ENCODE results near the gene DPH3. TPM values are rescaled to one million over a fixed set of nuclear protein-coding genes. Genes with fewer than 3 reads are reported as not detected.

The DPH3 gene
- total RNA-seq, 2 experiments from 2014 or later, result 10.5 to 12.8 TPM

DNA sequence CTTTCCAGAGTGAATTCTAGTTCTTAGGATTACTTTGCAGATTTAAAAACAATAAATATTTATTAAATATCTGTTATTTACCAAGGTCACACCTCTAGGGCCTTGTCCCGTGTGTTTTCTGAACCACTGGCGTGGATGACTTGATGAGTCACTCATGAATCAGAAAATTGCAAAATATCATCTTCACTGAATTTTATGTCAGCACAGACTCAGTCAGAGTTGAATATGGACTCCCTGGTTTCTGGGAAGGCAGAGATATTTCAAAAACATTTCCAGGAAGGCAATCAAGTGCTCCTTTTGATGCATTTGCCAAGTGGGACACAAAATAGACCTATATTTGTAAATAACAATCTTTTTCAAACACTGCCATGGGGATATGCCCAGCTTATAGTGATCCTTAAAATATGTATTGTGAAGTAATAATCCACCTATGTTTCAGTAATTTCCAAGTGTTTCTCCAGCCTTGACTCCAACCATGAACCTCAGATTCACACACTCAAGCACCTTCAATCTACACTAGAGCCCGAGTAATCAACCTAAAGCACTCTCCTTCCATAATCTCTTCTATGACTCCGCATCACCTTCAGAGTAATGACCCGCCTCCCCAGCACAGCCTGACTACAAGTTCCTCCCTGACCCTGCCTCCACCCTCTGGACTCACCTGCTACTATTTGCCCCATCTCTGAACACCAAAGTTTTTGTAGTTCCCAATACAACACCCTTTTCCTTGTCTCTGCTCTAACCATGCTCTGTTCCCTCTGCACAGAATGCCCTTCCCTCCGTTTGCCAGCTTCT, 24.3 kb downstream of the DPH3 start:
- CTCF ChIA-PET, result no interaction called here

DNA sequence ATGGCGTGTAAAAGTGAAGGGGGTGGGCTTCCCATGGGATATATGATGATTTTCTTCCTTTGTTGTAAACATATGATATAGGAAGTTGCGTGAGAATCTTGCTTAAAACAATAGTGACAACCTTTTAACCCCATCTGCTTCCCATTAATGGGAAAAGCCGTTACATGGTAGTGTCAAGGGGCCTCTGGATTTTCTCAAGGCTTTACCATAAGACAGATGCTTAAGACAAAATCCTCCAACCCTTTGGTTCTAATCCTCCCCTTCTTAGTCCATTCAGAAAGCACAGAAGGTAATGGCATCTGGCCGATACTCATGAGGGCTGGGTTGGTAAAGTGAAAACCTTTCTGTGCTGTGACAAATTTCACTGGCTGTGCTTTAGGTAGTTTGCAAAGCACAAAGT, 25.0 kb downstream of the DPH3 start:
- no peaks in the 10 kb centered on the region for H3K36me3 ChIP-seq (ENCODE audit: insufficient read depth, low read length)
- Mint-ChIP-seq H3K4me1 (ENCODE audit: low read depth) (no peaks in the 10 kb centered on the region), H3K4me3 (no peak overlapping the region), H3K36me3 (ENCODE audit: low read depth) (no peaks in the 10 kb centered on the region), H3K9me3 (no peaks in the 10 kb centered on the region), H3K27me3 (no peaks in the 10 kb centered on the region), H3K27ac (no peak overlapping the region)
- H3K4me3 ChIP-seq (ENCODE audit: low read length), result no peak overlapping the region
- TF ChIP-seq CTCF (IDR thresholded peaks at IDR 0.05), result no peak
- ATAC-seq (ENCODE audit: poor library complexity), result no peak
- intact Hi-C loops (cut with DNase I, micrococcal nuclease), result no loop called here
- H3K27me3 ChIP-seq (ENCODE audit: control insufficient read depth in 1 of 2, insufficient read depth in 2 of 2, low read length in 2 of 2), result no peaks in the 10 kb centered on the region
- no peaks in the 10 kb centered on the region for H3K4me1 ChIP-seq (ENCODE audit: insufficient read depth, low read length)
- H3K9me3 ChIP-seq (ENCODE audit: control insufficient read depth in 1 of 2, insufficient read depth in 1 of 2, low read length in 2 of 2), result no peaks in the 10 kb centered on the region
- POLR2A ChIA-PET, result no interaction called here
- CTCF ChIA-PET, result no interaction called here
- no peak overlapping the region for H3K27ac ChIP-seq (ENCODE audit: low read depth in 1 of 2, low read length in 2 of 2)
- no peak for DNase-seq

More for the DNA sequence above, 24.3 kb downstream of the DPH3 start:
- Mint-ChIP-seq H3K4me3 (no peak overlapping the region), H3K4me1 (ENCODE audit: low read depth) (no peaks in the 10 kb centered on the region), H3K36me3 (ENCODE audit: low read depth) (no peaks in the 10 kb centered on the region), H3K27ac (no peak overlapping the region), H3K9me3 (no peaks in the 10 kb centered on the region), H3K27me3 (no peaks in the 10 kb centered on the region)
- no peak for ATAC-seq (ENCODE audit: poor library complexity)
- no peaks in the 10 kb centered on the region for H3K4me1 ChIP-seq (ENCODE audit: insufficient read depth, low read length)
- H3K27me3 ChIP-seq (ENCODE audit: control insufficient read depth in 1 of 2, insufficient read depth in 2 of 2, low read length in 2 of 2), result no peaks in the 10 kb centered on the region
- intact Hi-C loops (cut with DNase I, micrococcal nuclease), result no loop called here
- H3K36me3 ChIP-seq (ENCODE audit: insufficient read depth, low read length), result no peaks in the 10 kb centered on the region
- TF ChIP-seq CTCF (IDR thresholded peaks at IDR 0.05), result no peak
- DNase-seq, result peak in 1 of 14 experiments; percentile 17
- POLR2A ChIA-PET, result no interaction called here
- H3K9me3 ChIP-seq (ENCODE audit: control insufficient read depth in 1 of 2, insufficient read depth in 1 of 2, low read length in 2 of 2), result no peaks in the 10 kb centered on the region
- no peak overlapping the region for H3K4me3 ChIP-seq (ENCODE audit: low read length)
- no peak overlapping the region for H3K27ac ChIP-seq (ENCODE audit: low read depth in 1 of 2, low read length in 2 of 2)

DNA sequence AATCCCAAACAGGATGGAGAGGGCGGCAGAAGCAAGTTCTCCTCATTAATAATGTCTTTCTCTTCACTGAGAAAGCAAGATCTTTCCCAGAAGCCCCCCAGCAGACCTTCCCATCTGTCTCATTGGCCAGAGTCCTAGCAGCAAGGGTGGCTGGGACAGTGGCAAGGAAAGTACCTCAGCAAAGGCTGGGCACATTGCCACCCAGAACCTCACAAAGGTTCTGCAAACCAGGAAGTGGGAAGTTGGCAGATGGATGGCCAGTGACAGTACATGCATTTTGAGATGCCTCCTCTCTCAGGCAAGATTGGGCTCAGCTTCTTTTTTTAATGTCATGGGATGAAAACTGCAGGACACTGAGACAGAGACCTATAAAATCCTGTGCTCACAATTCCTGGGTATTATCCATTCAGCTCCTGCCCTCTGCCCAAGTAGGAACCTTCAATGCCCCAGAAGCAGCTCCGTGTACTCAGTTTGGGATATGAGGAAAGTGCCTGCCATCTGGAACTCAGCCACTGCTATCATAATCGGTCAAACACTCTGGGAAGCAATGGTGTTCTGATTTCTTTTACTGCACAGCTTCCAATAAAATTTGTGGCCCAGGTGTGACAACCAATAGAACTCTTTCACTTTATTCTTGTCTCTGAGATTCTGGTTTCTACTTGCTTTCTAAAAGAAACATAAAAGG, 25.5 kb downstream of the DPH3 start:
- DNase-seq, result no peak
- ATAC-seq (ENCODE audit: poor library complexity), result no peak
- H3K36me3 Mint-ChIP-seq (ENCODE audit: low read depth), result no peaks in the 10 kb centered on the region
- no peak overlapping the region for H3K4me3 Mint-ChIP-seq
- no peak for TF ChIP-seq CTCF (IDR thresholded peaks at IDR 0.05)
- no peak overlapping the region for H3K4me3 ChIP-seq (ENCODE audit: low read length)
- POLR2A ChIA-PET, result no interaction called here
- CTCF ChIA-PET, result no interaction called here
- H3K4me1 Mint-ChIP-seq (ENCODE audit: low read depth), result no peaks in the 10 kb centered on the region
- H3K27ac Mint-ChIP-seq, result no peak overlapping the region
- no peaks in the 10 kb centered on the region for H3K4me1 ChIP-seq (ENCODE audit: insufficient read depth, low read length)
- no peaks in the 10 kb centered on the region for H3K27me3 Mint-ChIP-seq
- no peaks in the 10 kb centered on the region for H3K9me3 Mint-ChIP-seq
- no peaks in the 10 kb centered on the region for H3K9me3 ChIP-seq (ENCODE audit: control insufficient read depth in 1 of 2, insufficient read depth in 1 of 2, low read length in 2 of 2)
- intact Hi-C loops (cut with DNase I, micrococcal nuclease), result no loop called here
- no peaks in the 10 kb centered on the region for H3K27me3 ChIP-seq (ENCODE audit: control insufficient read depth in 1 of 2, insufficient read depth in 2 of 2, low read length in 2 of 2)
- no peak overlapping the region for H3K27ac ChIP-seq (ENCODE audit: low read depth in 1 of 2, low read length in 2 of 2)
- H3K36me3 ChIP-seq (ENCODE audit: insufficient read depth, low read length), result no peaks in the 10 kb centered on the region
